Suppressor macrophage (primary cell): ENCODE measurements around the gene MTOR.

Experiments
- DNase-seq, 4 experiments: peaks; one replicate each; pipeline ENCODE4 v3.0.0-alpha.2; 2020 to 2022

Gene MTOR

DNA sequence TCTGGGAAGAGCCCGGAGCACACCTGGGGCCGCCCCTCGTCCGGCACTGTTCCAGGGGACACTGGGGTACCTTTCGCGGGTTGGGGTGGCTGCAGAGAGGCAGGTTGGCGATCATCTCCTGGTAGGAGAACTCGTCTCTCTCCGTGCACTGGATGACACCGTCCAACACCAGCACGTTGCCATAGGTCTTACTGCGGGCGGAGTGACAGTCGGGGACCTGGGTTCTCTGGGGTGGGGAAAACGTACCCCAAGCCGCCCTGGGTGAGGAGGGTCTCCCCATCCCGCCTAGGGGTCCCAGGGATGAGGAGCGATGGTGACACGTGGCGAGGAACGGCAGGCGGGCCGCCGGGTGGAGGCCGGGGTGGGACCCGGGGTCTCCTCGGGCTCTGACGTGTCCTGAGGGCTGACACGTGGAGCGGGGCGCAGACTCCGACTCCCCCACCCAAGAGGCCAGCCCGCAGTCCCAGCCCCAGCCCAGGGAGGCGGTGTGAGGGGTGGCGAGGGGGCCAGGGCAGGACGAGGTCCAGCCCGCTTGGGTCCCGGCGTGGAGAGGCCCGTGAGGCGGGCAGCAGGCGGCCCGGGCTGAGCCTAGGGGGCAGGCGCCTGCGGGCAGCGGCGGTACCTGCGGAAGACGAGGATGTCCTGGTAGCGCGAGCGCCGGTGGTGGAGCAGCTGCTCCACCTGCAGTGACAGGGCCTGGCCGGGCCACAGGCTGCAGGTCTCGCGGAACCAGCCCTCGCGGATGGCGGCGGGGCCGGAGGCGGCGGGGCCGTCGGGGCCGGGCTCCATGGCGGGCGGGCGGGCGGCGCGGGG lies 203.0 kb downstream of the MTOR start:
- peak in 2 of 4 experiments; percentile 9 to 18 for DNase-seq

DNA sequence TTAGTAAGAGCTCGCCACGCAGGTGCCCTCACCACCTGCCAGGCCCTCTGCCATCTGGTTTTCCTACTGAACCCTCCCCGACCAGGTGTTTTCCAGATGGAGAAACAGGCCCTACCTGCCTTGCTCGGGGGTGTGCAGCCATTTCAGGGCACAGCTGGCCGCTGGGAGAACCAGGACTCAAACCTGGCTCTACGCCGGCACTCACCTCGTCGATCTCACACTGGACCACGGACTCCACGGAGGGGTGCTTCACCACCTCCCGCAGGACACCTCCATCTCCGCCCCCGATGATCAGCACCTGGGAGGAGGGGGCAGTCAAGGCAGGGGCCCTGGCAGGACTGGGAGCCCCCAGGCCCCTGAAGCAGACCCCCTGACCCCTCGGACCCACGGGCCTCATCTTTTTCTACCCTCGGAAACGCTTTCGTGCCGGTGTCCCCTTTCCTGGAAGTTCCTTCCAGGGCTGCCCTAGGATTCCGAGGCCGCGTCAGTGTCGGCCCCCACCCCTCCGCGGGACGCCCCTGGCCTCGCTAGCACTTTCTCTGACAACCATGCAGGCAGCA lies 203.7 kb downstream of the MTOR start:
- DNase-seq = no peak

DNA sequence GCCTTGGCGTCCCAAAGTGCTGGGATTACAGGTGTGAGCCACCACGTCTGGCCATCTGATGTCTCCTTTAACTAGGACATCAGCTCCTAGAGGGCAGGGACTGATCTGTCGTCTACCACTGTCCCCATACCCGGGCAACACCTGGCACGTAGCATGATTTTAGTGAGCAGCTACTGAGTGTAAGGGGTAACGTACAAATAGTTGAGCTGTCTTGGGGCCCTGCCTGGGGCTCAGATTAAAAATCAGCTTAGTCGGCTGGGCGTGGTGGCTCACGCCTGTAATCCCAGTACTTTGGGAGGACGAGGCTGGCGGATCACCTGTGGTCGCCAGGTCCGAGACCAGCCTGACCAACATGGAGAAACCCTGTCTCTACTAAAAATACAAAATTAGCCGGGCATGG lies 204.3 kb downstream of the MTOR start:
- DNase-seq = no peak

DNA sequence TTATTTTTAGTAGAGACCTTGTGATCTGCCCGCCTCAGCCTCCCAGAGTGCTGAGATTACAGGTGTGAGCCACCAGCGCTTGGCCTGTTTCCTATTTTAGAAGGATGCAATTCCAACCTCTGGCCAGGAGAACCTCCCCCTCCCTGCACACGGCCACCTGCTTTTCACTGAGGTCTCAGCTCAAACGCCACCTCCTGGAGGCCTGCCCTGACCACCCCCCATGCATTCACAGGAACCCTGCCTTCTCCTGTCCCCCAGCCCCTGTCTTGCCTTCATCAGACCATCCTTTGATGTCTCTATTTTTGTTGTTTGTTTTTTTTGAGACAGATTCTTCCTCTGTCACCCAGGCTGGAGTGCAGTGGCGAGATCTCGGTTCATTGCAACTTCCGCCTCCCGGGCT lies 204.9 kb downstream of the MTOR start:
- DNase-seq = no peak
